MCF 10A (cell line): ENCODE data around the gene PHOX2A. TPM values are rescaled to one million over a fixed set of nuclear protein-coding genes. Genes with fewer than 3 reads are reported as not detected.

Experiments used
- BruUV-seq: library from RNA; stranded (reverse); fragments of 400-500 nt; replicated peaks from 2 replicates; lab custom pipeline; 2021; lab: Mats Ljungman, UMichigan
- CTCF ChIA-PET: fragments of 300-600 bp; sonication (Branson Sonifier 250); formaldehyde crosslinking; extraction: SDS; loops from one replicate; lab custom pipeline; 2021; ENCODE audit warnings: antibody characterized with exemption, inconsistent platforms; lab: Yijun Ruan, JAX
- POLR2A ChIA-PET: fragments of 300-600, 350-650 bp; sonication (Branson Sonifier 250); formaldehyde crosslinking; extraction: SDS; loops from one replicate; lab custom pipeline; 2020; ENCODE audit warnings: antibody characterized with exemption, inconsistent platforms; lab: Yijun Ruan, JAX
- DNase-seq: peaks from one replicate; pipeline ENCODE4 v3.0.0-alpha.2; 2018; ENCODE audit not compliant: unreplicated experiment
- H3K27ac Mint-ChIP-seq: one replicate; pipeline ENCODE4 v1.8.0; 2022; ENCODE audit warnings: mild to moderate bottlenecking, low read depth, mixed read lengths; ENCODE audit not compliant: unreplicated experiment
- H3K27me3 Mint-ChIP-seq: one replicate; pipeline ENCODE4 v1.8.0; 2022; ENCODE audit warnings: mixed read lengths; ENCODE audit not compliant: insufficient read depth, unreplicated experiment
- H3K36me3 Mint-ChIP-seq: one replicate; pipeline ENCODE4 v1.8.0; 2022; ENCODE audit warnings: mild to moderate bottlenecking, moderate library complexity, mixed read lengths; ENCODE audit not compliant: insufficient read depth, unreplicated experiment
- H3K4me1 Mint-ChIP-seq: one replicate; pipeline ENCODE4 v1.8.0; 2022; ENCODE audit warnings: mixed read lengths; ENCODE audit not compliant: insufficient read depth, unreplicated experiment
- H3K4me3 Mint-ChIP-seq: one replicate; pipeline ENCODE4 v1.8.0; 2022; ENCODE audit warnings: mild to moderate bottlenecking, moderate library complexity, mixed read lengths; ENCODE audit not compliant: unreplicated experiment
- H3K9me3 Mint-ChIP-seq: one replicate; pipeline ENCODE4 v1.8.0; 2022; ENCODE audit warnings: mixed read lengths; ENCODE audit not compliant: unreplicated experiment
- CTCF ChIP-seq: fragments of 200-600 bp; IDR thresholded peaks from one replicate; pipeline ENCODE4 v1.8.0; 2022; ENCODE audit warnings: antibody characterized with exemption, mild to moderate bottlenecking; ENCODE audit not compliant: unreplicated experiment
- intact Hi-C: fragments of 100-400 bp; cut with micrococcal nuclease; formaldehyde crosslinking; loops from 2 replicates; pipeline ENCODE4 v1.14.1; 2022
- total RNA-seq: library from RNA; stranded (reverse); gene quantifications from 2 replicates; pipeline ENCODE4 v1.2.3, GENCODE V29; 2022

Gene PHOX2A
- total RNA-seq, 1 experiment from 2014 or later = not detected

- DNase-seq = no peak
- intact Hi-C loops = no loop called here
- Mint-ChIP-seq H3K9me3 (no peaks in the 10 kb centered on the region), H3K4me1 (peaks cover 8% of the 10 kb centered on the region), H3K27ac (no peak overlapping the region), H3K4me3 (no peak overlapping the region), H3K27me3 (no peaks in the 10 kb centered on the region), H3K36me3 (peaks cover 46% of the 10 kb centered on the region)
- BruUV-seq = no TSS peak
- ChIA-PET CTCF (interaction anchor here (0.7 to 1.9 kb wide), 4 partner anchors 20 to 203 kb away, joined by 3 to 10 read pairs (median 4); no protein-coding TSS in a partner anchor), POLR2A (no interaction called here)
- no peak for TF ChIP-seq CTCF
These were observed 15.6 kb downstream of the PHOX2A start for GRCh38 chr11:72228229-72228843.

- no peak for TF ChIP-seq CTCF
- POLR2A ChIA-PET = no interaction called here
- Mint-ChIP-seq H3K27ac (no peak overlapping the region), H3K27me3 (no peaks in the 10 kb centered on the region), H3K36me3 (peaks cover 44% of the 10 kb centered on the region), H3K4me1 (peaks cover 8% of the 10 kb centered on the region), H3K4me3 (no peak overlapping the region), H3K9me3 (no peaks in the 10 kb centered on the region)
- intact Hi-C loops = no loop called here
- DNase-seq = no peak
- CTCF ChIA-PET = interaction anchor here (1.1 to 1.9 kb wide), 3 partner anchors 21 to 203 kb away, joined by 3 to 10 read pairs (median 4); no protein-coding TSS in a partner anchor
- no TSS peak for BruUV-seq
These were observed 16.4 kb downstream of the PHOX2A start for GRCh38 chr11:72227316-72228228.

GRCh38 chr11:72226701-72227100 is 17.3 kb downstream of the PHOX2A start:
- Mint-ChIP-seq H3K9me3 (no peaks in the 10 kb centered on the region), H3K4me3 (no peak overlapping the region), H3K27ac (no peak overlapping the region), H3K27me3 (no peaks in the 10 kb centered on the region), H3K36me3 (peaks cover 35% of the 10 kb centered on the region), H3K4me1 (peaks cover 8% of the 10 kb centered on the region)
- POLR2A ChIA-PET = interaction anchor here (1.9 to 3.1 kb wide), 2 partner anchors 9 to 11 kb away, joined by 7 to 25 read pairs; no protein-coding TSS in a partner anchor
- CTCF ChIA-PET = interaction anchor here (0.6 to 1.9 kb wide), 6 partner anchors 37 to 303 kb away, joined by 3 to 10 read pairs (median 3); no protein-coding TSS in a partner anchor
- BruUV-seq = no TSS peak
- intact Hi-C loops = no loop called here
- no peak for DNase-seq
- no peak for TF ChIP-seq CTCF
